ENCODE results near the gene CFB. TPM values are rescaled to one million over a fixed set of nuclear protein-coding genes. Genes with fewer than 3 reads are reported as not detected.

CFB gene
- total and polyA plus RNA-seq, 2 of the 13 experiments (the other 11 are each of a cell fraction or from before 2014, with no cell fraction given), result 171 to 513 TPM

DNA sequence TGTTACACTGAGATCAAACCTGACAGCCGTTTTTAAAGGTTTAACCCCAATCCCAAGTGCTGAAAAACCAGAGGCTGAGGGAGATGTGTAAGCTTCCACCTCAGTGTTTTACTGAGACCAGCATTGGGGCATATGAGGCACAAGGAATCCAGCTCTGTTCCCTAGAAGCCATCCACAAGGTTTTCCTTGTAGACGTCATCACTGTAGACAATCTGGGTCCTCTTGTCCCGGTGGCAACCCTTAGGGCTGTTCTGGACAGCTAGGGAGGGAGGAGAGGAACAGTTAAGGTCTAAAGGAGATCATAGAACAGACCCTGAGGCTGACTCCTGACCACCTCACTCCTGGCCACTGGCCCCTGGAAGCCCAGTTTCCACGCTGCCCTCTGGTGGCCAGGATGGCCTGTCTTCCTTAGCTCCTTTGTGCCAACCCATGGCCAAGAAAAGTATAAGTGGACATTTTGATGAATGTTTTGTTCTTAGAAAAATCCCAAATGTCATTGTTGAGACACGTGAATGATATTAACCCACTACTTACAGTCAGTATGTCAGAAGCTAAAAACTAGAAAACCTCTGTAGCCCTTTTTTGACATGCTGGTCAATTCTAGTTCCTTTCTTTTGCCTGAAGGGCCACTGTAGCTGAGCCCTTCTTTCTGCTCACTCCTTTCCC, 6.4 kb downstream of the CFB start (continued):
- TF ChIP-seq, protein P1, sequence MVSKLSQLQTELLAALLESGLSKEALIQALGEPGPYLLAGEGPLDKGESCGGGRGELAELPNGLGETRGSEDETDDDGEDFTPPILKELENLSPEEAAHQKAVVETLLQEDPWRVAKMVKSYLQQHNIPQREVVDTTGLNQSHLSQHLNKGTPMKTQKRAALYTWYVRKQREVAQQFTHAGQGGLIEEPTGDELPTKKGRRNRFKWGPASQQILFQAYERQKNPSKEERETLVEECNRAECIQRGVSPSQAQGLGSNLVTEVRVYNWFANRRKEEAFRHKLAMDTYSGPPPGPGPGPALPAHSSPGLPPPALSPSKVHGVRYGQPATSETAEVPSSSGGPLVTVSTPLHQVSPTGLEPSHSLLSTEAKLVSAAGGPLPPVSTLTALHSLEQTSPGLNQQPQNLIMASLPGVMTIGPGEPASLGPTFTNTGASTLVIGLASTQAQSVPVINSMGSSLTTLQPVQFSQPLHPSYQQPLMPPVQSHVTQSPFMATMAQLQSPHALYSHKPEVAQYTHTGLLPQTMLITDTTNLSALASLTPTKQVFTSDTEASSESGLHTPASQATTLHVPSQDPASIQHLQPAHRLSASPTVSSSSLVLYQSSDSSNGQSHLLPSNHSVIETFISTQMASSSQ (IDR thresholded peaks at IDR 0.05; ENCODE audit: low read depth), result no peak
- TF ChIP-seq, protein P1 (CRISPR knock-in tag; IDR thresholded peaks at IDR 0.05; ENCODE audit: borderline replicate concordance), result no peak
- TF ChIP-seq ZSCAN22 (CRISPR knock-in tag; IDR thresholded peaks at IDR 0.05) (no peak), SIN3A (IDR thresholded peaks at IDR 0.05; ENCODE audit: borderline replicate concordance, low read depth, low read length) (no peak), MAFF (IDR thresholded peaks at IDR 0.05; ENCODE audit: low read depth, low read length) (no peak), ZNF432 (CRISPR knock-in tag; IDR thresholded peaks at IDR 0.05; ENCODE audit: borderline replicate concordance) (no peak), ERF (CRISPR knock-in tag; IDR thresholded peaks at IDR 0.05) (peak; percentile 56), ZNF253 (CRISPR knock-in tag; IDR thresholded peaks at IDR 0.05; ENCODE audit: borderline replicate concordance) (no peak), STAG1 (CRISPR knock-in tag; IDR thresholded peaks at IDR 0.05) (peak; percentile 88), HMG20A (CRISPR knock-in tag; IDR thresholded peaks at IDR 0.05; ENCODE audit: borderline replicate concordance) (no peak), ETV6 (CRISPR knock-in tag; conservative IDR thresholded peaks at IDR 0.05) (no peak), ZNF224 (CRISPR knock-in tag; IDR thresholded peaks at IDR 0.05) (no peak), ZNF572 (CRISPR knock-in tag; IDR thresholded peaks at IDR 0.05) (no peak), EHMT2 (IDR thresholded peaks at IDR 0.05; ENCODE audit: borderline replicate concordance, low read depth, low read length) (no peak), ZFP62 (CRISPR knock-in tag; IDR thresholded peaks at IDR 0.05) (no peak), ZMYM2 (CRISPR knock-in tag; IDR thresholded peaks at IDR 0.05) (no peak), ZBTB8A (CRISPR knock-in tag; IDR thresholded peaks at IDR 0.05; ENCODE audit: borderline replicate concordance, low read depth) (no peak), GABPB1 (CRISPR knock-in tag; IDR thresholded peaks at IDR 0.05) (no peak), MBD4 (IDR thresholded peaks at IDR 0.05; ENCODE audit: borderline replicate concordance, low read length) (no peak; the same call in 1 of the 2 replicates), SMAD1 (CRISPR knock-in tag; IDR thresholded peaks at IDR 0.05; ENCODE audit: borderline replicate concordance, low read depth) (no peak)
- TF ChIP-seq, protein P2, sequence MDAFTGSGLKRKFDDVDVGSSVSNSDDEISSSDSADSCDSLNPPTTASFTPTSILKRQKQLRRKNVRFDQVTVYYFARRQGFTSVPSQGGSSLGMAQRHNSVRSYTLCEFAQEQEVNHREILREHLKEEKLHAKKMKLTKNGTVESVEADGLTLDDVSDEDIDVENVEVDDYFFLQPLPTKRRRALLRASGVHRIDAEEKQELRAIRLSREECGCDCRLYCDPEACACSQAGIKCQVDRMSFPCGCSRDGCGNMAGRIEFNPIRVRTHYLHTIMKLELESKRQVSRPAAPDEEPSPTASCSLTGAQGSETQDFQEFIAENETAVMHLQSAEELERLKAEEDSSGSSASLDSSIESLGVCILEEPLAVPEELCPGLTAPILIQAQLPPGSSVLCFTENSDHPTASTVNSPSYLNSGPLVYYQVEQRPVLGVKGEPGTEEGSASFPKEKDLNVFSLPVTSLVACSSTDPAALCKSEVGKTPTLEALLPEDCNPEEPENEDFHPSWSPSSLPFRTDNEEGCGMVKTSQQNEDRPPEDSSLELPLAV (CRISPR knock-in tag; conservative IDR thresholded peaks at IDR 0.05; ENCODE audit: low read depth), result no peak
- TF ChIP-seq, protein P3, sequence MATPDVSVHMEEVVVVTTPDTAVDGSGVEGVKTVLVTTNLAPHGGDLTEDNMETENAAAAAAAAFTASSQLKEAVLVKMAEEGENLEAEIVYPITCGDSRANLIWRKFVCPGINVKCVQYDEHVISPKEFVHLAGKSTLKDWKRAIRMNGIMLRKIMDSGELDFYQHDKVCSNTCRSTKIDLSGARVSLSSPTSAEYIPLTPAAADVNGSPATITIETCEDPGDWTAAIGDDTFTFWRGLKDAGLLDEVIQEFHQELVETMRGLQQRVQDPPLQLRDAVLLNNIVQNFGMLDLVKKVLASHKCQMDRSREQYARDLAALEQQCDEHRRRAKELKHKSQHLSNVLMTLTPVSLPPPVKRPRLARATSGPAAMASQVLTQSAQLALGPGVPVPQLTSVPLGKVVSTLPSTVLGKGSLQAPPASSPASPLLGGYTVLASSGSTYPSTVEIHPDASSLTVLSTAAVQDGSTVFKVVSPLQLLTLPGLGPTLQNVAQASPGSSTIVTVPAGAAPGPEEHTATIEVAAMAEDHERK (CRISPR knock-in tag; IDR thresholded peaks at IDR 0.05; ENCODE audit: low read depth), result no peak
- TF ChIP-seq, protein P4, sequence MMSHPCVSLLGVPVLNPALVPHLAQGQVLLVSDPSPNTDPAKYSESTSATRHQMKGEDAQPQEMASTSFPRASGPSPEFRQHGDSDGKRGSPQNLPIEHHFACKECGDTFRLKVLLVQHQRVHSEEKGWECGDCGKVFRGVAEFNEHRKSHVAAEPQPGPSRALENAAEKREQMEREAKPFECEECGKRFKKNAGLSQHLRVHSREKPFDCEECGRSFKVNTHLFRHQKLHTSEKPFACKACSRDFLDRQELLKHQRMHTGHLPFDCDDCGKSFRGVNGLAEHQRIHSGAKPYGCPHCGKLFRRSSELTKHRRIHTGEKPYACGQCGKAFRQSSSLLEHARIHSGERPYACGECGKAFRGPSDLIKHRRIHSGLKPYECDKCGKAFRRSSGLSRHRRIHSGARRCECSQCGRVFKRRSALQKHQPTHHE (CRISPR knock-in tag; IDR thresholded peaks at IDR 0.05; ENCODE audit: borderline replicate concordance), result no peak
